HEK293 (cell line): ENCODE data around the gene MAP3K14.

Source experiments
- ELK4 ChIP-seq: IDR thresholded peaks from 2 replicates; pipeline ENCODE4 v1.6.1; 2011; ENCODE audit warnings: mild to moderate bottlenecking, low read depth, low read length, borderline replicate concordance
- FEZF1 ChIP-seq: fragments of 450-650 bp; formaldehyde crosslinking; IDR thresholded peaks from 2 replicates; pipeline ENCODE4 v1.5.1; 2016; ENCODE audit warnings: missing biosample characterization, missing genetic modification characterization
- SALL2 ChIP-seq: fragments of 450-650 bp; formaldehyde crosslinking; IDR thresholded peaks from 2 replicates; pipeline ENCODE4 v1.5.0; 2017; ENCODE audit warnings: missing biosample characterization, mild to moderate bottlenecking, missing genetic modification characterization, borderline replicate concordance
- ZNF23 ChIP-seq: fragments of 450-650 bp; formaldehyde crosslinking; IDR thresholded peaks from 2 replicates; pipeline ENCODE4 v1.5.1; 2016; ENCODE audit warnings: missing biosample characterization, missing genetic modification characterization, borderline replicate concordance
- ZNF24 ChIP-seq: fragments of 450-650 bp; formaldehyde crosslinking; IDR thresholded peaks from 2 replicates; pipeline ENCODE4 v1.5.1; 2016; ENCODE audit warnings: missing biosample characterization, missing genetic modification characterization
- TF ChIP-seq, protein P1 (sequence below): fragments of 450-650 bp; formaldehyde crosslinking; IDR thresholded peaks from 2 replicates; pipeline ENCODE4 v1.5.1; 2016; ENCODE audit warnings: missing biosample characterization, missing genetic modification characterization

GRCh38 chr17:45246338-45246737 is 70.5 kb downstream of the MAP3K14 start:
- TF ChIP-seq, protein P1, sequence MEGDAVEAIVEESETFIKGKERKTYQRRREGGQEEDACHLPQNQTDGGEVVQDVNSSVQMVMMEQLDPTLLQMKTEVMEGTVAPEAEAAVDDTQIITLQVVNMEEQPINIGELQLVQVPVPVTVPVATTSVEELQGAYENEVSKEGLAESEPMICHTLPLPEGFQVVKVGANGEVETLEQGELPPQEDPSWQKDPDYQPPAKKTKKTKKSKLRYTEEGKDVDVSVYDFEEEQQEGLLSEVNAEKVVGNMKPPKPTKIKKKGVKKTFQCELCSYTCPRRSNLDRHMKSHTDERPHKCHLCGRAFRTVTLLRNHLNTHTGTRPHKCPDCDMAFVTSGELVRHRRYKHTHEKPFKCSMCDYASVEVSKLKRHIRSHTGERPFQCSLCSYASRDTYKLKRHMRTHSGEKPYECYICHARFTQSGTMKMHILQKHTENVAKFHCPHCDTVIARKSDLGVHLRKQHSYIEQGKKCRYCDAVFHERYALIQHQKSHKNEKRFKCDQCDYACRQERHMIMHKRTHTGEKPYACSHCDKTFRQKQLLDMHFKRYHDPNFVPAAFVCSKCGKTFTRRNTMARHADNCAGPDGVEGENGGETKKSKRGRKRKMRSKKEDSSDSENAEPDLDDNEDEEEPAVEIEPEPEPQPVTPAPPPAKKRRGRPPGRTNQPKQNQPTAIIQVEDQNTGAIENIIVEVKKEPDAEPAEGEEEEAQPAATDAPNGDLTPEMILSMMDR (tag by site-specific recombination): no peak
- no peak for TF ChIP-seq SALL2 (tag by site-specific recombination)
- no peak for TF ChIP-seq ZNF24 (tag by site-specific recombination)
- no peak for TF ChIP-seq FEZF1 (tag by site-specific recombination)
- TF ChIP-seq ELK4: no peak
- no peak for TF ChIP-seq ZNF23 (tag by site-specific recombination)
